SW480 (cell line): ENCODE data around the gene CD200R1.
"Not testable (repeated sequence)": the region's sequence is repeated elsewhere in the genome, so short reads cannot be mapped to it uniquely, and the experiment has no call there.

ENCODE experiments used
- DNase-seq: peaks from one replicate; pipeline ENCODE4 v3.0.0-alpha.2; 2016; ENCODE audit warnings: low spot score

Gene CD200R1

DNA sequence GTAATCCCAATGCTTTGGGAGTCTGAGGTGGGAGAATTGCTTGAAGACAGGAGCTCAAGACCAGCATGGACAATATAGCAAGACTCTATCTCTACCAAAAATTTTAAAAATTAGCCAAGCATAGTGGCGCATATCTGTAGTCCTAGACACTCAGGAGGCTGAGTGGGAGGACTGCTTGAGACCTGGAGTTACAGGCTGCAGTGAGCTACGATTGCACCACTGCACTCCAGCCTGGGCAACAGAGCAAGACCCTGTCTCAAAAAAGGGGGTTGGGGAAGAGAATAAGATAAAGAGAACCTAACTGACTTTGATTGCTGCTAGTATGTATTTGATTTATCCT lies 755 bp downstream of the CD200R1 start:
- DNase-seq, result no peak

DNA sequence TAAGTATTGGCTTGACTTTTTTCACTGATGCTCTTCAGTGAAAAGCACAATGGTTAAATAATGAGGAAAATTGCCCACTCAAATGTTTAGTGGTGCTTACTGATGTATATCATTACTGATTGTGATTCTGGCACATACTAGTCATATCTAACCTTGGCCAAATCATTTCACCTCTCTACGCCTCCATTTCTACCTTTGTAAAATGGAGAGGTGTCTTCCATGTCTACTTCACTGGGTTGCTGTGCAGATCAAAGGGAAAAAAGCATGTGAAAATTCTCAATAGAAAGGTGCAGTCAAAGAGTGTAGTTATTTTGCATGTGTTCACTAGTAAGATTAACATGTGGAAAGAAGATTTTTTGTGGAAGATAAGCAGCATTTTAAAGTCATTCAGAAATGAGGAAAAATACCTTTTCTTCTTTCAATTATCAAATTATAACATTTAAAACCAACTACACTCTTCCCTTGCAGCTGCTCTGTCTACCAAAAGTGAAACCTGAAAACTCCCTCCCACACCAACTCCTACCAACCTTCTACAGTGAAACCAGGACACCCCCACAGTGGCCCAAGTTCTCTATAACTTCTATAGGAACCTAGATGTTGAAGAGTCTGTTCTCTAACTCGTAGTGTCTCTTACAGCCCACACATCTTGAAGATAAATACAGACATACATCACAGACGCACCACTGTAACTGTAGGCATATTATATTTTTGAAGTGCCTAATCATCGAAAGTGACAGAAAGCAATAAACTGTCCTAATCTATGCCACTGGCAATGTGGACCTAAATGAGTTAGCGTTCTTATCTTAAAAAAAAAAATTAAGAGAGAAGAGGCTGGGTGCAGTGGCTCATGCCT lies 1.4 kb downstream of the CD200R1 start:
- DNase-seq, result no peak

DNA sequence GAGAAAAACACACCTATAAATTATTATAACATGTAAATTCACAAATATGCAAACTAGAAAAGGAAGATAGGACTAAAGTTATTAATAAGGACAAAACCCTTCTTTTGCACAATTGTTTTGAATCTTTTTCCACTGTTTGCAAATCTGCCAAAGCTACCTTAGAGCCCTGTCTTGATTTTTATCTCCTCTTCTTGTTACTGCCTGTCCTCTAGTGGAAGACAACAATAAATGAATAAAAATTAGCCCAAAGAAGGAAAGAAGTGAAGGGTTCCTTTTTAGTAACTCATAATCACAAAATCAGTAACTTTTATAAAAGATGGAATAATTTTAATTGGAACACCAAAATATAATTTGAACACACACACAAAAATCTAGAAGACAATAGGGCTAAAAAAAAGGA lies 2.7 kb downstream of the CD200R1 start:
- DNase-seq, result no peak

DNA sequence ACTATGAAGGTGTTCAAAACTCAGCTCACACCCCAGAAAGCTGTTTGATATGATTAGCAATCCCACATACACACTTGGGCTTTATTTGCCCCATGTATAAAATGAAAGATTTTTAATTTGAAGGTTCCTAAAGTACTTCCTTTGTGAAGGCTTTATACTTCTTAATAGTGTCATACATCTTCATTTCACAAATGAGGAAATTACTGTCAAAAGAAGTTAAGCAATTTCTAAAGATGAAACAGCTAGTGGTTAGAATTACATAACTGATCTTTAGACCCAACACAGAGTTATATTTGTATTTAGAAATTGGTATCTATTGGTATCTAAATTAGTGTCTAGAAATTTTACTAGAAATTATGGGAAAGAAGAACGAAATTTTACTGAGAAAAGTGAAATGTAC lies 7.1 kb downstream of the CD200R1 start:
- DNase-seq, result no peak

DNA sequence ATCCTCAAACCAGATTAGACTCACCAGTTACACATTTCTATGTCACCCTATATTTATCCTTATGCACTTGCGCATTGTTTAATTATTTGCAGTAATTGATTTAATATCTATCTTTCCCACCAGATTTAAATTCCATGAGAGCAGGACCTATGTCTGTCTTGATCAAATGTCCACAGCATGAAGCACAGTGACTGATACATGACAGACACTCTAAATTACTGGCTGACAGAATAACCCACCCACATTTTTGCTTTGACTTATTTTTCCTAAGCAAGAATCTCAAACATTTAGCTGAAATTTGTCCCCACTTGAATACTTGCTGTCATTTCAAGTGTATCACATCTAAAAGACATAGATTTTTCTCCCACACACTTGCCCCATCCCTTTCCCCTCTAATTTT lies 7.5 kb downstream of the CD200R1 start:
- no peak for DNase-seq

DNA sequence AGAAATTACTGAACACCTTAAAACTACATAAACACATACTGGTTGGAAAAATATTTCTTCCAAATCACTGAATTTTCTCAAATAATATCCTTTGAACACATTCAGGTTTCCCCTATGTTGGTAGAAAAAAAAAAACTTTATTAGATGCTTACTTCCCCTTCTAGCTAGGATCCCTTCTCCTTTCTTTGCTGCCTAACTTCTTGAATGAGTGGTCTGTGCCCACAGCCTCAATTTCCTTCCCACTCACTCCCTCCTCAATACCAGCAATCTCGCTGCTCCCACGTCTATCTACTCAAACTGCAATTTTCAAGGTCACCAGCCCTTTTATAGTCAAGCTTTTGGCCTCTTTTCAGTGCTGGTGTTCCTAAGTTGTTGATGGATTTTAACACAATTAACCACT lies 8.3 kb downstream of the CD200R1 start:
- no peak for DNase-seq

DNA sequence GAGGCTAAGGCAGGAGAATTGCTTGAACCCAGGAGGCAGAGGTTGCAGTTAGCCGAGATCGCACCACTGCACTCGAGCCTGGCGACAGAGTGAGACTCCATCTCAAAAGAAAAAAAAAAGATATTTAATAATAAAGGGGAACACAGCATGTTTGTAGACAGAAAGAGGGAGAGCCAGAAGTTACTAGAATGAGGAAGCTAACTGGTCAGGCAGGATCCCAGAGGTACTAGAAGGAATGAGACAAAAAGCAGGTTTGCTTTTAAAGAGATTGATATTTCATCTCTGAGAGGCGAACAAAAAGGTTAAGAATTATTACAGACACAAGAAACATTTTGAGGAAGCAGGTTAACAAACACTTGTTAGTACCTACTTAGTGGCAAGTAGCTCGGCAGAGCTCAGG lies 9.2 kb downstream of the CD200R1 start:
- DNase-seq, result no peak

DNA sequence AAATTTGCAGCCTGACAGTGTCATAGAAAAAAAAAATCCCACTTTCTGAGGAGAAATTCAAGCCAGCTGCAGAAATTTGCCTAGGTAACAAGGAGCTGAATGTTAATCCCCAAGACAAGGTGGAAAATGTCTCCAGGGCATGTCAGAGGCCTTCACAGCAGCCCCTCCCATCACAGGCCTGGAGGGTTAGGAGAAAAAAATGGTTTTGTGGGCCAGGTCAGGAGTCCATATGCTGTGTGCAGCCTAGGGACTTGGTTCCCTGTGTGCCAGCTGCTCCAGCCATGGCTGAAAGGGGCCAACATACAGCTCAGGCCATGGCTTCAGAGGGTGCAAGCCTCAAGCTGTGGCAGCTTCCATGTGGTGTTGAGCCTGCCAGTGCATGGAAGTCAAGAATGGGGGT lies 11.2 kb downstream of the CD200R1 start:
- DNase-seq, result no peak

DNA sequence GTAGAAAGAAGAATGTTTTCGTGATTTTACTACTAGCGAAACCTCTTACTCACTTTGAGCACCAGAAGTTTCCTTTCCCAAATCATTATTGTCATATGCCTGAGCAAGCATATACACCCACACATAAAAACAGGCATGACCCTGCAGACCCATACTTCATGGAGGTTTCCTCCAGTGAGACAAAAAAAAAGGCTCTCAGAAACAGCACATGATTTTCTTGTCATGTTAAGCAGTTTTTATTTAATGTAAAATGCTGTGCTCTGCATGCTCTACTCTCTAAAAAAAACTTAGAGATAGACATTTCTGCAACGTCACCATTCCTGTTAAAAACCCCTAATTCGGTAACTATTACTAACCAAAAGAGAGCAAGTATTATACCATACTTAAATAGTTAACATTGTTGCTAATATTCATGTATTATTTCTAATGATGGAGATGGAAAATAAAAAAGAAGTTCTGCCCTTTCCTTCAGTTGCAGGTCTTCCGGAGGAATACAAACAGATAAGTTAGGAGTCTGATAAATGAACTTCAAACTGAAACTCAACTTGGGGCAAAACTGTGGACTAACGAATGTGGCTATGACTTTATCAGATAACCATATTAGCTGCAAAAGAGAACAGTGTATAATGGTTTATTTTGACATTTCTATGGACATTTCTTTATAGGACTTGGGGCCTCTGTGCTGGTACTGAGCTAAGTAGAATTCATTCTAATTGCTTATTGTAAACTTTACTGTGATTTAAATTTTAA lies 15.9 kb downstream of the CD200R1 start:
- DNase-seq, result no peak

DNA sequence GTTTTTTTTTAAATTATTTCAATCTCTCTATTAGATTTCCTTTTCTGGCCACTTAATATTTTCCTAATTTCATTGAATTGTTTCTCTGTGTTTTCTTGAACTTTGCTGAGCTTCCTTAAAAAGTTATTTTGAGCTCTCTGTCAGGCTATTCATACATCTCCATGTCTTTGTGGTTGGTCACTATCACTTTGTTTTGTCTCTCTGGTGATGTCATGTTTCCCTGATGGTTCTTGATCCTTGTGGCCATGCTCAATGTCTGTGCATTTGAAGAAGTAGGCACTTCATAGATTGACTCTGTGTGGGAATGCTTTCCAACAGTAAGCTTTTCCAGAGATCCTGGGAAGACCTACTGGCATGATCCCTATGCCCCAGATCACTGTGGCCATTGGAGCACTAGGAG lies 18.6 kb downstream of the CD200R1 start:
- DNase-seq, result no peak

DNA sequence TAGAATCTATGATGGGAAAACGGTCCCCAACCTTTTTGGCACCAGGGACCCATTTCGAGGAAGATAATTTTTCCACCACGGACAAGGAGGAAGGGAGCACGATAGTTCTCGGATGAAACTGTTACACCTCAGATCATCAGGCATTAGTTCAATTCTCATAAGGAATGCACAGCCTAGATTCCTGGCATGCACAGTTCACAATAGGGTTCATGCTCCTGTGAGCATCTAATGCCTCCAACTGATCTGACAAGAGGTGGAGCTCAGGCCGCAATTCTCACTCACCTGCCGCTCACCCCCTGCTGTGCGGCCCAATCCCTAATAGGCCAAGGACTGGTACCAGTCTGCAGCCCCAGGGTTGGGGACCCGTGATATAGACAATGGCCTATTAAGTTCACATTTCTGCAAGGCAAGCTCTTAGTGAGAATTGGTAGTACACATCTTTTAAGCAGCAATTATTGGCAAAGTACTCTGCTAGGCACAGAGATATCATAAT lies 26.5 kb downstream of the CD200R1 start:
- no peak for DNase-seq

DNA sequence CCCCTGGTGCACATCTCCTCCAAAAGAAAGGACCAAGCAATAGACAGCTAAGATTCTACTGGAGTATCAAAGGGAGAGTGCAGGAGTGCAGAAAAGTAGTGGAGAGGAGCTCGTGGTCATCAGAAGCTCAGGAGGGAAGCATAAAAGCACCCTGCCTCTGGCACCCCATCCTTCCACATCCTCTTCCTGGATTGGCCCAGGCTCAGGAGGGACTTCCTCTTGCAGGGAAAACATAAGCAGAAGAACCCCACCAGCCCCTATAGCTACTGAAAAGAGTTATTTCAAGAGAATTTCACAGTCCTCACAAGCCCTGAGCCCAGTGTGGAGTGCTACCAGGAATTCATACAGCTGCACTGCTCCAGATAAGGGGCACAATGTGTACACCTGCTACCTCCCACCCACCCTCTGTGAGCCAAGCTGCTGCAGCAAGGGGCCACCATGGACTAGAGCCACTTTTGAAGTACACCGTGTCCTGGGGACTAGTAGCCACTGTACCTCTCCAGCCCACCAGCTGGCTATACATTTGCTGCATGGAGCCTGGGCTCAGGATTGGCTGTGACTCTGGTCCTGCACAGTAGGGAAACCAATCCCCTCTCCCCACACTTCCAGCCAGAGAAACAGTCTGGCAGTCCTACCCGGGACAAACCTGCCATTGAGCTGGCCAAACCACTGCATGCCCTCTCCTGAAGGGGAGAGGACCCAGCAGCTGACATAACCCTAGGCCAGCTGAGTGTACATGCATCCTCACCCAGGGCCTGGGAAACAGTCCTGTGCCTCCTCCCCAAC lies 43.0 kb downstream of the CD200R1 start:
- no peak for DNase-seq

DNA sequence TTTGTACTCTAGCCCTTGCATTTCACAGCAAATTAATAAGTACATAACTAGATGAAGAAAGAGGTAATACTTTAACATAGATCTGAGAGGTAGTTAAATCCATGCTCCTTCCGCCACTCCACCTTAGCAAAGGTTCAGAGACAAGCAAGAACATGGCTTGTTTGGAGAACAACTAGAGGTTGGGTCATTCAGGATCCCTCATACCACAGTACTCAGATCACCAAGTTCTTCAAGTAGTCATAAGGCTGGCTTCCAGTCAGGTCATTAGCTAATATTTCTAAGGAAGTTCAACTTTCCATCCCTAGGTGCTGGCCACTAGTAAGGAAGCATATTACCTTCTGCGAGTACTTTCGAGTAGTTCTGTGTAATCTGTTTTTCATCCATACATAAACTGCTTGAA lies 44.1 kb downstream of the CD200R1 start:
- no peak for DNase-seq

DNA sequence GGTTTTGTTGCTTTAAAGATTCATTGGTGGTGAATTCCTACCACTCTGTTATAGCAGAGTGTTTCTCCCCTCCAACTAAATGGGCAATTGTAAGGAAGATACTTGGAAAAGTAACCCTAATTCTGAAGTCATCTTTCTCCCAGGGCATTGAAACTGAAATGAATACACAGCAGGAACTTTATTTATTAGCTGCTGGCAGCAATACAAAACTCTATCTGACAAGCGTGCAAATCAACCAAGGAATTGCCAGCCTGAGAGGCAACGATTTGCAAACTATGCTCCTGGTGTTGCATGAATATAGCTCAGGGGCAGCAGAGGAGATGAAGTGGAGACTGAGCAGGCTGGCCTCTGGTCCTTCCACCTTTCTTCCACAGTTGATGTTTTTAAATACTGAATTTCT lies 48.9 kb downstream of the CD200R1 start:
- DNase-seq, result no peak

DNA sequence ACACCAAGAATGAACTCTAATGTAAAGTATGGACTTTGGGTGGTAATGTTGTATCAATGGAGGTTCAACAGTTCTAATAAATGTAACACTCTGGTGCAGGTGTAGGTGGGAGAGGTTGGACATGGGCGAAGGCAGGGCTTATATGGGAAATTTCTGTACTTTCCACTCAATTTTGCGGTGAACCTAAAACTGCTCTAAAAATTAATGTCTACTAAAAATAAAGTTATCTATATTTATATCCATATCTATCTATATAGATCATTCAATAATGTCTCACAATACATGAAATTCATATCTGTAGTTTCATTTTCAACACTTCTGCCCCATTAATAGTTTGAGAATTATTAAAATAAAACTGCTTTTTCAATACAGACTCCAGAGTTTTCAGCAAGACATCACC lies 49.3 kb downstream of the CD200R1 start:
- no peak for DNase-seq

DNA sequence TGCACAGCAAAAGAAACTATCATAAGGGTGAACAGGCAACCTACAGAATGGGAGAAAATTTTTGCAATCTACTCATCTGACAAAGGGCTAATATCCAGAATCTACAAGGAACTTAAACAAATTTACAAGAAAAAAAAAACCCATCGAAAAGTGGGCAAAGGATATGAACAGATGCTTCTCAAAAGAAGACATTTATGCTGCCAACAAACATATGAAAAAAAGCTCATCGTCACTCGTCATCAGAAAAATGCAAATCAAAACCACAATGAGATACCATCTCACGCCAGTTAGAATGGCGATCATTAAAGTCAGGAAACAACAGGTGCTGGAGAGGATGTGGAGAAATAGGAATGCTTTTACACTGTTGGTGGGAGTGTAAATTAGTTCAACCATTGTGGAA lies 55.4 kb downstream of the CD200R1 start:
- not testable (repeated sequence) for DNase-seq

DNA sequence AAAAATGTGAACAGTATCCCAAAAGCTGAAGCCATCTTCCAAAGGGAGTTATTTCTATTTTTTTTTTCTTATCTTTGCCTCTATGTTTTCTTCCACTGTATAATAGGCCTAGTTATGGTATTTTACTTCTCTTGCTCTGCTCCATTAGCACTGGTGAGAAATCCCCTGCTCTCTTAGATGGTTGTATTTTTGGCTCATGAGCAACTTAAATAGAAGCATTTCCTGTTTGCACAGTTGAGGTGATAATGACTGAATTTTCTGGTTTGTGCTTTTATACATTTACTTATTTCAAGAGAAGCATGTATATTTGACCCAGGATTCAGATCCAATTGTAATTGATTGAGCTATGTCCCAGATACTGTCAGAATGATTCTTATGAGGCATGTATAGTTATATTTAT lies 66.7 kb downstream of the CD200R1 start:
- no peak for DNase-seq

DNA sequence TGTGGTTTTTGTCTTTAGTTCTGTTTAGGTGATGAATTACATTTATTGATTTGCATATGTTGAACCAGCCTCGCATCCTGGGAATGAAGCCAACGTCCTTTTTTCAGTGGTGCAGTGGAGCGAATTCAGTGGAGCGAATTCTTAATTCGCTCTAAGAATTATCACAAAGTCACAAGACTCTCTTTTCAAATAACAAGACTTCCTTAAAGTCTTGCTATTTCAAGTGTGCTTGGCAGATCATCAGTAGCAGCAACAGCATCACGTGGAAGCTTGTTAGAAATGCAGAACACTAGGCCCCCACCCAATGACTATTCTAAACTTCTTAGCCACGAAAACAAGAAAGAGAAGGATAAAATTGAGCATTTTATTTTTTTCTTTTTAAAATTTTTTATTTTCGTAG lies 70.1 kb downstream of the CD200R1 start:
- DNase-seq, result no peak

DNA sequence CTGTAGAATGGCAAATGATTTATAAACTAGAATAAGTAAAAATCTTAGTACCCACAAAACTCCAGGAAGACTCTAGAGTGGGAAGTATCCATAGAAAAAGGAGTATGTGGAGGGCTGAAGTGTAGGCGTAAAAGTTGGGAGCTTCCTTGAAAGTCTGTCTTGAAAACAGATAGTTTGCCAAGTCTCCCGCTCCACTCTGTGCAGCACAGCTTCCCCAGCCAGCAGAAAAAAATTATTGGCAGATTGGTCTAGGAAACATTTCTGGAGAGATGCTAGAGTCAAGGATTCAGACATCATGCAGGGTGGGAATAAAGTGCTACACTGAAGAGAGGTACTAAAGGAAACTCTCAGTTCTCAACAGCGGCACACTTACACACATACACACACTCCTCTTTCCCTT lies 74.8 kb downstream of the CD200R1 start:
- no peak for DNase-seq

DNA sequence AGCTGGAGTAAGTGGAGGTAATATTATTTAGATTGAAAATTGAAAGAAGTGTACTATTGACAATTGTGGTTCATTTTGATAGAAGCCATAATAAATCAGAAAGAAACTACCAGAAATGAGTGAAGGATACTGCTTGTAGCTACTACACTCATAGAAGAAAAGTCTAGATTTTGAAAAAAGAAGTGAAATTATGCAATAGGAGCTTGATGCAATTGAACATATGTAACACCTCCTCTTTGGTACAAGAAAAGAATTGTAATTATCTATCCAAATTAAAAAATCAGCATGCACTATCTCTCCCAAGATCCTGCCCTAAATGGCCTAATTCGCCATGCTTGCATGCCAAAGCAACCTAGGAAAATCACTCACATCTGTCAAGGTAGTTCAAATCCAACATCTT lies 77.1 kb downstream of the CD200R1 start:
- no peak for DNase-seq

DNA sequence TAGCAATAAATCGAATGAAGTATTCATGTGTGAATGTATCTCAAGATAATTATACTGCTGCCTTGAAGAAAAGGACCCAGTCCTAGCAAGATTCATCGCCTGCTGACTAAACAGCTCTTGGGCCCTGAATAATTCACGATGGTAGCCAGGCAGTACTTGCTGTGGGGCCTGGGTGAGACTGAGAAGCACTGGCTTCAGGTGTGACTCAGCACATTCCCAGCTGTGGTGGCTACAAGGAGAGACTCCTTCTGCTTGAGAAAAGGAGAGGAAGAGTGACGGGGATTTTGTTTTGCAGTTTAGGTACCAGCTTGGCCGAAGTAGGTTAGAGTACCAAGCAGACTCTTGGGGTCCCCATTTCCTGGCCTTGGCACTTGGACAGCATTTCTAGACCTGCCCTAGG lies 80.6 kb downstream of the CD200R1 start:
- DNase-seq, result no peak

DNA sequence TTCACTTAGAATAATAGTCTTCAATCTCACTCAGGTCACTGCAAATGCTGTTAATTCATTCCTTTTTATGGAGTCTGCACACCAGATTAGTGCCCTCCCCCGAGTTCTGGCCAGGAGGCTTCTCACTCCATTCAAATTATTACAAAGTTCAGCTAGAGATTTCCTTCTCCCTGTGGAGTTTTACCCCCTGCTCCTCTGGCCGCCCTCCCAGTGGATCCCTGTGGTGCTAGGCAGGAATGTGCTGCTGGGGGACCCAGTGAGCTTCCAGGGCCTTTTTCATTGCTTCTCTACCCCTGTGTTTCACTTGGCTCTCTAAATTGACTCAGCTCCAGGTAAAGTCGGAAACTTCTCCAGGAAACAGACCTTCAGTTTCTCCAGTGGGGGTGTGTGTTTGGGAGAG lies 85.5 kb downstream of the CD200R1 start:
- no peak for DNase-seq
